H1 (cell line): Measurements from ENCODE around the gene RAB11B. TPM values are rescaled to one million over a fixed set of nuclear protein-coding genes. Genes with fewer than 3 reads are reported as not detected.
A peak's percentile ranks its signal among the peaks of the same experiment; 100 is the strongest.

Experiments used
- CTCF ChIA-PET: fragments of 300-600 bp; sonication (Branson Sonifier 250); formaldehyde crosslinking; loops from one replicate; lab custom pipeline; 2021; ENCODE audit not compliant: partially characterized antibody; lab: Charles Lee
- POLR2A ChIA-PET: fragments of 300-600 bp; sonication (Branson Sonifier 250); formaldehyde crosslinking; loops from one replicate; lab custom pipeline; 2021; ENCODE audit warnings: inconsistent platforms; ENCODE audit not compliant: partially characterized antibody; lab: Charles Lee
- DNase-seq, 2 experiments: peaks; one replicate each; pipeline versions ENCODE4 v3.0.0 to v3.0.0-alpha.2; 2010 to 2022; ENCODE audit warnings: low spot score in 2 of 2, low read depth in 1 of 2, mixed read lengths in 1 of 2
- FAIRE-seq: peaks from 2 replicates; lab custom pipeline; 2011; peaks lifted over from hg19 to GRCh38; lab: Jason Lieb, UNC
- H2AFZ ChIP-seq: 2 replicates; pipeline ENCODE4 v1.8.1; 2012; ENCODE audit warnings: low read length, inconsistent platforms
- H2AK5ac ChIP-seq: 2 replicates; pipeline ENCODE4 v1.6.1; 2013; ENCODE audit warnings: low read depth, low read length
- H2BK120ac ChIP-seq: replicated peaks from 2 replicates; pipeline ENCODE3; 2013; ENCODE audit warnings: low read depth, low read length, inconsistent platforms
- H2BK12ac ChIP-seq: 2 replicates; pipeline ENCODE4 v1.6.1; 2013; ENCODE audit warnings: low read depth, low read length
- H2BK15ac ChIP-seq: 2 replicates; pipeline ENCODE4 v1.6.1; 2013; ENCODE audit warnings: low read length
- H2BK20ac ChIP-seq: 2 replicates; pipeline ENCODE4 v1.6.1; 2013; ENCODE audit warnings: low read length
- H2BK5ac ChIP-seq: 2 replicates; pipeline ENCODE4 v1.6.1; 2013; ENCODE audit warnings: low read depth, low read length
- H3K14ac ChIP-seq: 2 replicates; pipeline ENCODE4 v1.6.1; 2013; ENCODE audit warnings: inconsistent platforms; ENCODE audit not compliant: insufficient read length
- H3K18ac ChIP-seq: 2 replicates; pipeline ENCODE4 v1.6.1; 2013; ENCODE audit warnings: low read length; ENCODE audit errors: extremely low read depth
- H3K23ac ChIP-seq: 2 replicates; pipeline ENCODE4 v1.6.1; 2013; ENCODE audit warnings: inconsistent platforms; ENCODE audit not compliant: insufficient read length
- H3K23me2 ChIP-seq: 2 replicates; pipeline ENCODE4 v1.6.1; 2013; ENCODE audit warnings: low read depth, low read length
- H3K27ac ChIP-seq: 2 replicates; pipeline ENCODE4 v1.6.1; 2011; ENCODE audit warnings: low read depth, low read length, inconsistent platforms
- H3K27me3 ChIP-seq, 4 experiments: replicated peaks in 1 of 4; 1 replicate in 1 of 4; 2 replicates in 3 of 4; pipeline versions ENCODE4 v1.6.1 to v1.8.1; 2011 to 2013; ENCODE audit warnings: low read length in 3 of 4, mild to moderate bottlenecking in 3 of 4, inconsistent platforms in 2 of 4, mixed read lengths in 2 of 4, moderate library complexity in 1 of 4; ENCODE audit not compliant: control insufficient read depth in 3 of 4, insufficient read depth in 3 of 4; ENCODE audit errors: extremely low read depth in 1 of 4
- H3K36me3 ChIP-seq, 4 experiments: 2 replicates each; pipeline versions ENCODE4 v1.6.1 to v1.8.1; 2011 to 2013; ENCODE audit warnings: mild to moderate bottlenecking in 4 of 4, low read length in 3 of 4, moderate library complexity in 2 of 4, control low read depth in 1 of 4, inconsistent platforms in 1 of 4; ENCODE audit not compliant: insufficient read depth in 4 of 4, control insufficient read depth in 2 of 4
- H3K4ac ChIP-seq: replicated peaks from 2 replicates; pipeline ENCODE3; 2013; ENCODE audit warnings: low read length, low read depth, mixed read lengths, inconsistent platforms; ENCODE audit not compliant: insufficient read length
- H3K4me1 ChIP-seq, 4 experiments: replicated peaks in 1 of 4; 1 replicate in 1 of 4; 2 replicates in 3 of 4; pipeline versions ENCODE4 v1.6.1 to v1.8.1; 2011 to 2013; ENCODE audit warnings: low read length in 3 of 4, inconsistent platforms in 2 of 4, mixed read lengths in 1 of 4; ENCODE audit not compliant: insufficient read depth in 4 of 4, control insufficient read depth in 3 of 4
- H3K4me2 ChIP-seq, 2 experiments: 2 replicates each; pipeline versions ENCODE4 v1.6.1 to v1.8.1; 2011 to 2013; ENCODE audit warnings: low read depth in 2 of 2, low read length in 2 of 2, control low read depth in 1 of 2, inconsistent platforms in 1 of 2, mild to moderate bottlenecking in 1 of 2; ENCODE audit not compliant: insufficient read depth in 1 of 2
- H3K4me3 ChIP-seq, 4 experiments: fragments of 200-600, 300-600 bp in 1 of 4; sonication (generic), shearing (Covaris generic), sonication (Bioruptor Twin) in 1 of 4; 2 replicates each; pipeline versions ENCODE4 v1.5.1 to v1.8.1; 2011 to 2016; ENCODE audit warnings: low read length in 4 of 4, low read depth in 3 of 4, control low read depth in 2 of 4, inconsistent platforms in 2 of 4, mild to moderate bottlenecking in 2 of 4, mixed read lengths in 1 of 4, moderate library complexity in 1 of 4; ENCODE audit not compliant: insufficient read depth in 2 of 4; ENCODE audit errors: extremely low read depth in 1 of 4
- H3K56ac ChIP-seq: replicated peaks from 2 replicates; pipeline ENCODE3; 2013; ENCODE audit warnings: low read depth, mild to moderate bottlenecking, mixed read lengths, low read length, inconsistent platforms; ENCODE audit not compliant: insufficient read length
- H3K79me1 ChIP-seq: 2 replicates; pipeline ENCODE4 v1.6.1; 2013; ENCODE audit warnings: low read depth, low read length, control low read depth
- H3K79me2 ChIP-seq, 2 experiments: 2 replicates each; pipeline versions ENCODE4 v1.6.1 to v1.8.1; 2012 to 2013; ENCODE audit warnings: low read length in 2 of 2, mild to moderate bottlenecking in 2 of 2, inconsistent platforms in 1 of 2; ENCODE audit not compliant: insufficient read depth in 2 of 2, control insufficient read depth in 1 of 2
- H3K9ac ChIP-seq, 4 experiments: replicated peaks in 1 of 4; 1 replicate in 1 of 4; 2 replicates in 3 of 4; pipeline versions ENCODE4 v1.6.1 to v1.8.1; 2011 to 2013; ENCODE audit warnings: low read depth in 3 of 4, low read length in 3 of 4, control low read depth in 2 of 4, mild to moderate bottlenecking in 2 of 4, moderate library complexity in 2 of 4, inconsistent platforms in 1 of 4; ENCODE audit errors: extremely low read depth in 1 of 4
- H3K9me3 ChIP-seq, 2 experiments: 2 replicates each; pipeline versions ENCODE4 v1.6.1 to v1.8.1; 2012 to 2013; ENCODE audit warnings: mild to moderate bottlenecking in 2 of 2, moderate library complexity in 2 of 2, control low read depth in 1 of 2, inconsistent platforms in 1 of 2, low read depth in 1 of 2, low read length in 1 of 2, mixed read lengths in 1 of 2; ENCODE audit not compliant: insufficient read depth in 2 of 2
- H4K20me1 ChIP-seq, 2 experiments: replicated peaks in 1 of 2; 2 replicates each; pipeline versions ENCODE3 to v1.8.1; 2011 to 2013; ENCODE audit warnings: inconsistent platforms in 2 of 2, low read length in 2 of 2, mild to moderate bottlenecking in 1 of 2; ENCODE audit not compliant: insufficient read depth in 2 of 2, control insufficient read depth in 1 of 2
- H4K5ac ChIP-seq: 2 replicates; pipeline ENCODE4 v1.6.1; 2013; ENCODE audit warnings: low read length, low read depth, mixed read lengths, inconsistent platforms; ENCODE audit not compliant: insufficient read length
- H4K8ac ChIP-seq: 2 replicates; pipeline ENCODE4 v1.8.0; 2013; ENCODE audit warnings: mild to moderate bottlenecking, moderate library complexity, low read length, inconsistent platforms; ENCODE audit not compliant: insufficient read depth; ENCODE audit errors: extremely low read depth
- H4K91ac ChIP-seq: replicated peaks from 2 replicates; pipeline ENCODE3; 2013; ENCODE audit warnings: low read length, mixed read lengths, inconsistent platforms; ENCODE audit not compliant: insufficient read length
- BACH1 ChIP-seq: IDR thresholded peaks from 2 replicates; pipeline ENCODE4 v1.6.1; 2012; ENCODE audit warnings: low read length, improper control_type of control experiment
- CHD1 ChIP-seq: IDR thresholded peaks from 2 replicates; pipeline ENCODE4 v1.6.1; 2012; ENCODE audit warnings: low read depth, low read length, improper control_type of control experiment
- FOSL1 ChIP-seq: IDR thresholded peaks from 2 replicates; pipeline ENCODE4 v1.6.1; 2011; ENCODE audit warnings: mild to moderate bottlenecking, low read depth, low read length, moderate library complexity; ENCODE audit not compliant: insufficient read depth
- WGBS, 2 experiments: shearing (Covaris generic) in 1 of 2; methylation state at CpG; one replicate each; pipeline versions ENCODE4 v1.1.6 to v1.1.7; 2013 to 2015; ENCODE audit warnings: low lambda C conversion rate in 2 of 2, mixed read lengths in 2 of 2, inconsistent platforms in 1 of 2, low coverage in 1 of 2, missing lambda C conversion rate in 1 of 2; ENCODE audit not compliant: insufficient replicate concordance in 2 of 2, insufficient coverage in 1 of 2, insufficient read length in 1 of 2; ENCODE audit errors: extremely low coverage in 1 of 2, missing lambda C conversion rate in 1 of 2; 5-methylcytosine and 5-hydroxymethylcytosine counted together
- polyA plus RNA-seq, 7 experiments: library from polyadenylated mRNA; depleted of rRNA in 3 of 7; stranded (reverse) in 5 of 7; unstranded in 2 of 7; fragments of >200 nt in 5 of 7; fragments of 200-250 nt in 2 of 7; gene quantifications; 1 replicate in 5 of 7; 2 replicates in 1 of 7; 4 replicates in 1 of 7; pipeline versions ENCODE4 v1.2.1 to v1.2.3, GENCODE V29; 2011 to 2013; ENCODE audit warnings: missing spikeins in 2 of 7, mixed read lengths in 2 of 7
- total RNA-seq: library from RNA; stranded (reverse); fragmentation: NEBNext Ultra II Directional; extraction: Animal tissue kit (Norgen Biotek cat#: 25700); gene quantifications from 2 replicates; pipeline ENCODE4 v1.2.1, GENCODE V29; 2021

The RAB11B gene
- total and polyA plus RNA-seq, 2 of the 8 experiments (the other 6 are each of a cell fraction or from before 2014, with no cell fraction given) = 50.2 to 85.8 TPM

DNA sequence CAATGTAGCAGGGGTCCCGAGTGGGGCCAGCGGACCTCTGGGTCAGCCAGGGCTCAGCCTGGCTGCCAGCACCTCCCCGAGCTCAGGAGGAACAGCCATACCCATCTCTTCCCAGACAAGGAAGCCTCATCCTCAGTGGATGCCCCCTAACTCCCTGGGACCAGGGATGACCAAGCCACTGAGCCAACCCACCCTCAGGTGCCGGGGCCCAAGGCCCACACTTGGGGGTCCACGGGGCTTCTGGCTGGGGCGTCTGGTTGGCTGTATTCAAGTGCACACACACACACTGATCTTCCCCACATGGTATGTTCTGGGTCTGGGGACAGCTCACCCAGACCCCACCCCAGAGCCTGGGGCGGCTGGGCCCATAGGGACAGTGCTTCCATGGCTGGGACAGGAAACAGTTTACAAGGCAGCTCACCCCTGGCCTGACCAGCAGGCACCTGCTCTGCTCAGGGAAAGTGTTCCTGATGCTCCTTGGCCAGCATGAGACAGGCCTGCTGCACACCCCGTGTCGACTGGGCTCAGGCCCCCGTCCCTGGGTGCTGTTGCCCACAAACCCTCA is 7.7 kb downstream of the RAB11B start:
- Histone ChIP-seq H3K27me3 (no peaks in the 10 kb centered on the region), H4K5ac (no peak overlapping the region), H4K20me1 (peaks cover 5 to 35% of the 10 kb centered on the region in 2 experiments), H2AFZ (no peak overlapping the region), H4K91ac (no peak overlapping the region), H3K4me3 (no peak overlapping the region), H3K56ac (no peak overlapping the region), H2BK20ac (no peak overlapping the region), H3K79me2 (peaks cover 0 to 56% of the 10 kb centered on the region in 2 experiments; a peak in 3 of 4 replicates), H4K8ac (peak overlapping the region; percentile 38; the same call in 1 of the 2 replicates), H3K4ac (no peak overlapping the region), H3K9me3 (no peaks in the 10 kb centered on the region), H3K18ac (no peak overlapping the region), H3K23me2 (no peaks in the 10 kb centered on the region), H3K14ac (no peak overlapping the region), H3K4me1 (no peaks in the 10 kb centered on the region; a peak in 3 of 7 replicates), H3K23ac (no peak overlapping the region), H3K79me1 (peaks cover 28% of the 10 kb centered on the region), H2BK120ac (no peak overlapping the region), H3K4me2 (no peak overlapping the region), H2BK5ac (no peak overlapping the region; the same call in 1 of the 2 replicates), H2BK12ac (no peak overlapping the region), H2AK5ac (no peak overlapping the region), H3K9ac (0 out of 7 replicates have a peak overlapping the region, but pooled peaks of 1 of the 4 experiments have one; percentile 22), H2BK15ac (no peak overlapping the region), H3K27ac (no peak overlapping the region), H3K36me3 (peaks cover 0 to 7% (median 3%) of the 10 kb centered on the region in 4 experiments; a peak in 5 of 8 replicates)
- ChIA-PET CTCF (interaction anchor here (0.6 to 2.9 kb wide), 18 partner anchors 11 to 1242 kb away, joined by 3 to 39 read pairs (median 3); no protein-coding TSS in a partner anchor), POLR2A (interaction anchor here (0.7 to 1.8 kb wide), 11 partner anchors 8 to 93 kb away, joined by 3 to 6 read pairs (median 3); partner anchors contain the start of gene RAB11B)
- DNase-seq (no peak), FAIRE-seq (no peak)
- 85% methylated on average over 10 of the region's 10 CpGs; no CpG with 5 or more reads in 1 of the 2 experiments for WGBS, 2 experiments
- TF ChIP-seq FOSL1 (no peak), BACH1 (no peak), CHD1 (no peak)
